SU-DHL-6 (cell line): ENCODE measurements around the gene ADGRF4.

Experiments used
- EZH2phosphoT487 ChIP-seq: fragments of 200-600 bp; sonication (generic), shearing (Covaris generic); conservative IDR thresholded peaks from 2 replicates; pipeline ENCODE4 v1.6.1; 2018; ENCODE audit warnings: mild to moderate bottlenecking, antibody characterized with exemption, low read length, moderate library complexity, mixed read lengths
- TF ChIP-seq, protein P1 (sequence below): fragments of 200-600 bp; sonication (generic); IDR thresholded peaks from one replicate; pipeline ENCODE4 v1.5.1; 2017; ENCODE audit warnings: antibody characterized with exemption, mild to moderate bottlenecking, low read length, moderate library complexity; ENCODE audit not compliant: insufficient read depth, poor library complexity, severe bottlenecking

DNA sequence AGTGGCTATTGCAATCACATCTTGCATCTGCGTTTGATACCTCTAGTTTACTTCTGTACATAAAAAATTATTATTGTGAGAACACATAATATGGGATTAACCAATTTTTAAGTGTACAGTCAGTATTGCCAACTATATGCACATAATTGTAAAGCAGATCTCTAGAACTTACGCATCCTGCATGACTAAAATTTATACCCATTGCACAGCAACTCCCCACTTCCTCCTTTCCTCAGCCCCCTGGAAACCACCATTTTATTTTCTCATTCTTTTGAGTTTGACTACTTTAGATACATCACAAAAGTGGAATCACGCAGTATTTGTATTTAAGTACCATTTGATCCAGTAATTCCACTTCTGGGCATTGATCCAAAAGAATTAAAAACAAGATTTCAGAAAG lies 64.1 kb downstream of the ADGRF4 start:
- TF ChIP-seq, protein P1, sequence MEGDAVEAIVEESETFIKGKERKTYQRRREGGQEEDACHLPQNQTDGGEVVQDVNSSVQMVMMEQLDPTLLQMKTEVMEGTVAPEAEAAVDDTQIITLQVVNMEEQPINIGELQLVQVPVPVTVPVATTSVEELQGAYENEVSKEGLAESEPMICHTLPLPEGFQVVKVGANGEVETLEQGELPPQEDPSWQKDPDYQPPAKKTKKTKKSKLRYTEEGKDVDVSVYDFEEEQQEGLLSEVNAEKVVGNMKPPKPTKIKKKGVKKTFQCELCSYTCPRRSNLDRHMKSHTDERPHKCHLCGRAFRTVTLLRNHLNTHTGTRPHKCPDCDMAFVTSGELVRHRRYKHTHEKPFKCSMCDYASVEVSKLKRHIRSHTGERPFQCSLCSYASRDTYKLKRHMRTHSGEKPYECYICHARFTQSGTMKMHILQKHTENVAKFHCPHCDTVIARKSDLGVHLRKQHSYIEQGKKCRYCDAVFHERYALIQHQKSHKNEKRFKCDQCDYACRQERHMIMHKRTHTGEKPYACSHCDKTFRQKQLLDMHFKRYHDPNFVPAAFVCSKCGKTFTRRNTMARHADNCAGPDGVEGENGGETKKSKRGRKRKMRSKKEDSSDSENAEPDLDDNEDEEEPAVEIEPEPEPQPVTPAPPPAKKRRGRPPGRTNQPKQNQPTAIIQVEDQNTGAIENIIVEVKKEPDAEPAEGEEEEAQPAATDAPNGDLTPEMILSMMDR, result no peak
- TF ChIP-seq EZH2phosphoT487, result no peak
